ENCODE results near the gene LILRA2. TPM values are rescaled to one million over a fixed set of nuclear protein-coding genes. Genes with fewer than 3 reads are reported as not detected.
"Not testable (repeated sequence)": the region's sequence is repeated elsewhere in the genome, so short reads cannot be mapped to it uniquely, and the experiment has no call there.

LILRA2 gene
- polyA plus RNA-seq, 3 donors from 2014 or later: 0.58 to 9.7 (median 7.9) TPM

DNA sequence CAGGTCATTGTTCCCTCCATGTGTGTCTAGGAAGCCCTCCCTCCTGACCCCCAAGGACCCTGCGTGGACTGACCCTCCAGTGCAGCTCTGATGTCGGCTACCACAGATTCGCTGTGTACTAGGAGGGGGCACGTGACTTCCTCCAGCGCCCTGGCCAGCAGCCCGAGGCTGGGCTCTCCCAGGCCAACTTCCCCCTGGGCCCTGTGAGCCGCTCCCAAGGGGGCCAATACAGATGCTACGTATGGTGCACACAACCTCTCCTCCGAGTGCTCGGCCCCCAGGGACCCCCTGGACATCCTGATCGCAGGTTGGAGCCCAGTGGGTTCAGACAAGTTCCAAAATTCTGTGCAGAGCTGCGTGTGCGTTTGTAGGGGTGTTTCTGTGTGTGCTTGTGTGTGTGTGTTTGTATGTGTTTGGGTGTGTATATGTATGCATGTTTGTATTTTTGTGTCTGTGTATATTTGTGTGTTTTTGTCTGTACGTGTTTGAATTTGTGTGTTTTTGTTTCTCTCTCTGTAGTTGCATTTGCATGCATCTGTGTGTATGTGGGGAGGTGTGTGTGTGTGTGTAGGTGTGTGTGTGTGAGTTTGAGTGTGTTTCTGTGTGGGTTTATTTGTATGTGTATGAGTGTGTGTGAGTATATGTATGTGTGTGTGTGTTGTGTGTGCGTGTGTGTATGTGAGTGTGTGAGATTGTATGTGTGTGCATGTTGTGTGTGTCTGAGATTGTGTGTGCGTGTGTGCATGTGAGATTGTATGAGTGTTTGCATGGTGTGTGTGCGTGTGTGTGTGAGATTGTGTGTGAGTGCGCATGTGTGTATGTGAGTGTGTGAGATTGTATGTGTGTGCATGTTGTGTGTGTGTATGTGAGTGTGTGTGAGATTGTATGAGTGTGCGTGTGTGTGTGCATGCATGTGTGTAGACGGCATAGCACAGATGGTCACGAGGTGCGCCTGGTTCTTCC lies 21.4 kb upstream of the LILRA2 start:
- H3K4me1 Mint-ChIP-seq: peaks cover 33 to 34% of the 10 kb centered on the region in 2 donors
- DNase-seq: no peak
- H3K27me3 Mint-ChIP-seq (ENCODE audit: low read depth in 3 of 3): peaks cover 19 to 37% (median 21%) of the 10 kb centered on the region in 3 donors
- peaks cover 0 to 2% (median 0%) of the 10 kb centered on the region in 6 donors for H3K9me3 Mint-ChIP-seq
- peaks cover 0 to 4% (median 0%) of the 10 kb centered on the region in 3 donors for H3K36me3 Mint-ChIP-seq
- peak overlapping the region in 4 of 6 donors; percentile 16 to 81 (median 46) for H3K27ac Mint-ChIP-seq
- peak overlapping the region in 4 of 5 donors; percentile 2 to 45 (median 16) for H3K4me3 Mint-ChIP-seq

DNA sequence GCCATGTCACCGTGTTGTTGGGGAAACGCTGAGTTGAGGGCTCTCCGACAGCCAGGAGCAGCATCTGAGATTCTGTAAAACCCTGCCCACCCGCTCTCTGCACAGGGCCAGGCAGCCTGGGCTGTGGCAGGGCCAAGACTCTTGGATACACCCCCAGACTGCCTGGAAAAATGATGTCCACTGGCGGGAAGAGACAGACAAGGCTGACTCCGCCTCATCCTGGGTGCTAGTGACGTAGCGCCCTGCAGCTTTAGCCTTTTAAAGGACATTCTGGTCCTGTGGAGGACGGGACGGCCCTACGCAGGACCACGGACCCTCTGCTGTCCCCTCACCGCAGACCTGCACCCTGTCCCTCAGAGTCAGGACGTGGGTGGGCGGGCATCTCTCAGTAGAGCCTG lies 20.7 kb upstream of the LILRA2 start:
- no peak for DNase-seq
- Mint-ChIP-seq H3K27ac (no peak overlapping the region), H3K9me3 (peaks cover 0 to 2% (median 0%) of the 10 kb centered on the region in 6 donors), H3K4me1 (peaks cover 33 to 34% of the 10 kb centered on the region in 2 donors), H3K4me3 (no peak overlapping the region), H3K27me3 (ENCODE audit: low read depth in 3 of 3) (peaks cover 18 to 36% (median 21%) of the 10 kb centered on the region in 3 donors), H3K36me3 (peaks cover 0 to 4% (median 0%) of the 10 kb centered on the region in 3 donors)

DNA sequence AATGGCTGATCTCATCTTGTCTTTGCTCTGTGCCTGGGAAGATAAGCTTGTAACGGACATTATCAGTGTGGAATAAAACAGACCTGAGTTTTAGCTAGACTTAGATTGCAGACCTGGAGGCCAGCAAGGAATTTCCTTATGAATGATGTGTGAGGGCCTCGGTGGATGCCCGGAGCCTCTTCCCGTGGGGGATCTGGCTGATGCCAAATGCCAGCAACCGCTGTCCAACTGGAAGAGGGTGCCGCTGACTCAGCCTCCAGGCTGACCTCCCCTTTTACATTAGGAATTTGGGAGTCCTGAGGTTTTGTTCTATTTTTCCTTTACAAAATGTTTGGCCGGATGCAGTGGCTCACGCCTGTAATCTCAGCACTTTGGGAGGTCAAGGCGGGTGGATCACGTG lies 19.6 kb upstream of the LILRA2 start:
- H3K27ac Mint-ChIP-seq: no peak overlapping the region
- no peak for DNase-seq
- peaks cover 0 to 4% (median 0%) of the 10 kb centered on the region in 3 donors for H3K36me3 Mint-ChIP-seq
- H3K4me1 Mint-ChIP-seq: peaks cover 32 to 33% of the 10 kb centered on the region in 2 donors
- H3K27me3 Mint-ChIP-seq (ENCODE audit: low read depth in 3 of 3): peaks cover 14 to 35% (median 21%) of the 10 kb centered on the region in 3 donors
- H3K9me3 Mint-ChIP-seq: peaks cover 0 to 2% (median 0%) of the 10 kb centered on the region in 6 donors
- no peak overlapping the region for H3K4me3 Mint-ChIP-seq

DNA sequence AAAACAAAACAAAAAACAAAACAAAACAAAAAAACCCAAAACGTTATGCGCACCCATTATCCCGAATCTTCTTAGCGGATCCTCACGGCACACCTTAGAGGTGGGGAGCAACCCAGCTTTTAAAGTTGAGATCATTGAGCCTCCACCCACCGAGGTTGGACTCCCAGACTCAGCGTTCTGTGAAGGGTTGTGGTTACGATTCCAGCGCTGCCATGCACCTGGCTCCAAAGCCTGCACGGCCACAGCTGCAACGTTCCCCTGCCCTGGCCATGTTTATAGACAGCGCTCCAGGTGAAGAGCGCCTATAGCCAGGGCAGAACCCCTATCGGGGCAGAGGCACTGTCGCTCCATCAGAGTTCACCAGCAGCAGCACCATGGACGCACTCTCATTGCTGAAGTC lies 18.7 kb upstream of the LILRA2 start:
- Mint-ChIP-seq H3K4me1 (peaks cover 25 to 29% of the 10 kb centered on the region in 2 donors), H3K4me3 (no peak overlapping the region), H3K27ac (no peak overlapping the region), H3K27me3 (ENCODE audit: low read depth in 3 of 3) (peaks cover 14 to 31% (median 17%) of the 10 kb centered on the region in 3 donors), H3K9me3 (peaks cover 0 to 2% (median 0%) of the 10 kb centered on the region in 6 donors), H3K36me3 (peaks cover 0 to 4% (median 0%) of the 10 kb centered on the region in 3 donors)
- DNase-seq: no peak

DNA sequence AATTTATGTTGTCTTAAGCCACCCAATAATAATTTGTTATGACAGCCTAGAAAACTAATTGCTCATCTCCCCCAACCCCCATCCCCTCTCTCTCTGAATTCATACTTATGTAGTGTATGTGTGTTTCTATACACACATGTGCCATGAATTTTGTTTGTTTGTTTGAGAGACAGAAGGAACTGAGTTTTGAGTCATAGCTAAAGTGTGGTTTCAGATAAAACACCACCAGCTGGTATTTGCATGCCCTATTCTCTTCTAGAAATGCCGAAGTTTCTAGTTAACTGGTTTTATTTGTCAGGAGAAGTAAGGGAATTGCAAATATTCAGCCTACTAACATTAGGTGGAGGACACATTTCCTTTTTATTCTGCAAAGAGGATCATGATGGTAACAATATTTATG lies 17.4 kb upstream of the LILRA2 start:
- Mint-ChIP-seq H3K9me3 (peaks cover 0 to under 1% (median 0%) of the 10 kb centered on the region in 6 donors), H3K4me3 (no peak overlapping the region), H3K36me3 (peaks cover 0 to 4% (median 0%) of the 10 kb centered on the region in 3 donors), H3K27ac (no peak overlapping the region), H3K27me3 (ENCODE audit: low read depth in 3 of 3) (peaks cover 11 to 20% (median 18%) of the 10 kb centered on the region in 3 donors), H3K4me1 (peaks cover 15 to 16% of the 10 kb centered on the region in 2 donors)
- DNase-seq: no peak

DNA sequence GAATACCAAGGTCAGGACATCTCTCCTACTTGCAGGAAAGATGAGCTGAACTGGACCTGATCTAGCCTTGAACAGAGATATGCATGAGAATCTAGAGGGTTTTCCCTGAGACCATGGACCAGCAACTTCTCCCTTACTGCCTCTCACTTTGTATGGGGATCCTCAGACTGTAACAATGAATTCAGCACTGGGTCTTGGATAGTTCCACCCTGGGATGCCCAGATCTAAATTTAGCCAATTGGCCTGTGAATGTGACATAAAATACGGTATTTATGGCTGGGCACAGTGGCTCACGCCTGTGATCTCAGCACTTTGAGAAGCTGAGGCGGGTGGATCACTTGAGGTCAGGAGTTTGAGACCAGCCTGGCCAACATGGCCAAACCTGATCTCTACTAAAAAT lies 15.3 kb upstream of the LILRA2 start:
- Mint-ChIP-seq H3K4me3 (no peak overlapping the region), H3K36me3 (no peaks in the 10 kb centered on the region), H3K27me3 (ENCODE audit: low read depth in 3 of 3) (peaks cover 7 to 18% (median 13%) of the 10 kb centered on the region in 3 donors), H3K9me3 (no peaks in the 10 kb centered on the region), H3K4me1 (no peaks in the 10 kb centered on the region), H3K27ac (no peak overlapping the region)
- no peak for DNase-seq

DNA sequence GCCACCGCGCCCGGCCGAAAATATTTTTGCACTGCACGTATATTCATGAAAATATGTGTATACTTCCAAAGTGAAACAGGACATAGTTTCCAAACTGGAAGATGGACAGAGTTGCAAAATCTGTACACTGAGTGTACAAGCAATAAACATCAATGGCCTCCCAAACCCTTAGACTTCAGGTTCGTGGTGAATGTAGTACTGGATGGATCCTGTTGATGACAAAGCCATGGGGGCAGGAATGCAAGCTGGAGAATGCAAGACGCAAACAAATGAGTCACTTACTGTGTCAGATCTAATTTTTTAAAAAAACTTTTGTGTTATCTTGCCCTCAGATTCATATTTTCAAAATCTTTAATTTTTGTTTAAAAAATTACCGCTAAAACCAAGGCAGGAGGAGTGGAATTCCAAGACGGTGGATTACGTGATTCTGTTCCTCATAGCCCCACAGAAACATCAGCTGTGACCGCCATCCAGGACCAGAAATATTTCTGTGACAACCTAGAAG lies 12.7 kb upstream of the LILRA2 start:
- no peak overlapping the region for H3K27ac Mint-ChIP-seq
- H3K4me1 Mint-ChIP-seq: no peaks in the 10 kb centered on the region
- DNase-seq: no peak
- H3K9me3 Mint-ChIP-seq: no peaks in the 10 kb centered on the region
- peaks cover 2 to 18% (median 7%) of the 10 kb centered on the region in 3 donors for H3K27me3 Mint-ChIP-seq (ENCODE audit: low read depth in 3 of 3)
- no peak overlapping the region for H3K4me3 Mint-ChIP-seq
- H3K36me3 Mint-ChIP-seq: no peaks in the 10 kb centered on the region

DNA sequence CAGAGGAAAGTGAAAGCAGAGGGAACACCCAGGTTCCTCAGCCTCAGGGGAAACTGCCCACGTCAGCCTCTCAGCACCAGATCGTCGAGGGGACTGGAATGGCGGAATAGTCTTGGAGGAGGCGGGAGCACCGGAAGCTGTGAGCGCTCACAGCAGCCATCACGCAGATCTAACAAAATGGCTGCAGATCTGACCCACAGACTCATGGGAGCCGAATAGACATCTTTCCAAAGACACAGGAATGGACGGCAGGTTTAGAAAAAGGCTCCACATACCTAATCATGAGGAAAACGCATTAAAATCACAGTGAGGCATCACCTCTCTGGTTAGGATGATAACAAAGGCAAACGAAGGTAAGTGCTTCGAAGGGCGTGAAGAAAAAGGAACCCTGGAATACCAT lies 11.8 kb upstream of the LILRA2 start:
- DNase-seq: no peak
- Mint-ChIP-seq H3K4me3 (no peak overlapping the region), H3K27me3 (ENCODE audit: low read depth in 3 of 3) (peaks cover 2 to 18% (median 7%) of the 10 kb centered on the region in 3 donors), H3K9me3 (no peaks in the 10 kb centered on the region), H3K36me3 (no peaks in the 10 kb centered on the region), H3K27ac (no peak overlapping the region), H3K4me1 (no peaks in the 10 kb centered on the region)

DNA sequence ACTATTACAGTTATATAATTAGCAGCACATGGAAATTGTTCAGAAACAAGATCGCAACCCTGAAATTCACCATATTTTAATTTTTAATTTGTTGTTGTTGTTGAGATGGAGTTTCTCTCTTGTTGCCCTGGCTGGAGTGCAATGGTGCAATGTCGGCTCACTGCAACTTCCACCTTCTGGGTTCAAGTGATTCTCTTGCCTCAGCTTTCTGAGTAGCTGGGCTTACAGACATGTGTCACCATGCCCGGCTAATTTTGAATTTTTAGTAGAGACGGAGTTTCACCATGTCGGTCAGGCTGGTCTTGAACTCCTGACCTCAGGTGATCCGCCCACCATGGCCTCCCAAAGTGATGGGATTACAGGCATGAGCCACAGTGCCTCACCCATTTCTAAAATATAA lies 10.4 kb upstream of the LILRA2 start:
- not testable (repeated sequence) for DNase-seq, H3K9me3 Mint-ChIP-seq, H3K27ac Mint-ChIP-seq, H3K36me3 Mint-ChIP-seq, H3K4me3 Mint-ChIP-seq
- peaks cover 3 to 11% of the 10 kb centered on the region in 2 donors for H3K4me1 Mint-ChIP-seq
- peaks cover 2 to 18% (median 7%) of the 10 kb centered on the region in 3 donors for H3K27me3 Mint-ChIP-seq (ENCODE audit: low read depth in 3 of 3)

DNA sequence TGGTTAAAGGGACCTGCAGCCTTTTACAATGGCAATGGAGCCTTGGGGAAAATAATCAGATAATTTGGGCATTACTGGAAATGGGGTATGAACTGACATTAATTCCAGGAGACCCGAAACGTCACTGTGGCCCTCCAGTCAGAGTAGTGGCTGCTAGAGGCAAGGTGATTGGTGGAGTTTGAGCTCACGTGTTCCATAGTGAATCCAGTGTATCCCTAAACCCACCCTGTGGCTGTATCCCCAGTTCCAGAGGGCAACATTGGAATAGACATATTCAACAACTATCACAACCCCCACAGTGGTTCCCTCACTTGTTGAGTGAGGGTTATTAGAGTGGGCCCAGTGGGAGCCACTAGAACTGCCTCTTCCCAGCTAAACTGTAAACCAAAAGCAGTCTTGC lies 3.3 kb upstream of the LILRA2 start:
- no peaks in the 10 kb centered on the region for H3K9me3 Mint-ChIP-seq
- H3K4me3 Mint-ChIP-seq: no peak overlapping the region
- no peaks in the 10 kb centered on the region for H3K36me3 Mint-ChIP-seq
- H3K27ac Mint-ChIP-seq: no peak overlapping the region
- DNase-seq: no peak
- H3K27me3 Mint-ChIP-seq (ENCODE audit: low read depth in 3 of 3): peaks cover 10 to 24% (median 14%) of the 10 kb centered on the region in 3 donors
- H3K4me1 Mint-ChIP-seq: peaks cover 24 to 32% of the 10 kb centered on the region in 2 donors

DNA sequence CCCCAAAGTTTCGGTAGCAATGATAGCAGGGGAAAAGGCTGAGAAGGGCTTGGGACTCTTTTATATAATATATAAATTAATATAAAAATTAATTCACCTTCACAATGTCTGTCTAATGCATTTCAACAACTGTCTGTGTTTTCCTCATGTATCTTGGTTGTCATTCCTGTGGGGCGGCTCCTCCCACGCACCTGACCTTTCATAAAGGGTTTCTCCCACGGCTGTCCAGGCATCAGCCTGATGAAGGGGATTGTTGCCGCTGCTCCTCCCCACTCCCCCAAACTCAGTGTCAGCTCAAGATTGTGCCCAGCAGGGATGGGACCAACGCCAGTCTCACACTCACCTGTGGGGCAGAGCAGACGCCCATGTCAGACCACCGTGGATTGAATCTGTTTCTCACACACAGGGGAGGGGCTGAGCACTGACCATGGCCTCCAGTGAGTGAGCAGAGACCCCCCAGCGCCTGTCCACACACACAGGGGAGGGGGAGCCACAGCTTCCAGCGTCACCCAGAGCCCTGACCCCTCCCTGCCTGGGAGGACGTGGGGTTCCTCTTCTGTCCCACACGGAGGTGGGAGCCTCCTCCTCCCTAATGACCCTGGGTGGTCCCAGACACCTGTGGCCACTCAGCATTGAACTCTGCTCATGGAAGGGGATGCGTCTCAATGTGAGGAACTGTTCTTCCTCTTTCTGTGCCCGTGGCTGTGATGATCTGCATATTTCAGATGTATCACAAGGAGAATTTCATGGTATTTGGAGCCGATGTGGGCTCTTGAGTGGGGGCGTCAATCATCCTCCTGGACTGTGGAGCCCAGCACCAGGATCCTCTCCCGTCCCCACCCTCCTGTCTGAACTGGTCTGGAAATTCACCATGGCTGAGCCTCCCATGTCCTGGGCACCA lies 1.6 kb upstream of the LILRA2 start:
- H3K4me3 Mint-ChIP-seq, H3K9me3 Mint-ChIP-seq, DNase-seq, H3K27ac Mint-ChIP-seq, H3K36me3 Mint-ChIP-seq: not testable (repeated sequence)
- H3K27me3 Mint-ChIP-seq (ENCODE audit: low read depth in 3 of 3): peaks cover 11 to 24% (median 16%) of the 10 kb centered on the region in 3 donors
- peaks cover 26 to 32% of the 10 kb centered on the region in 2 donors for H3K4me1 Mint-ChIP-seq

DNA sequence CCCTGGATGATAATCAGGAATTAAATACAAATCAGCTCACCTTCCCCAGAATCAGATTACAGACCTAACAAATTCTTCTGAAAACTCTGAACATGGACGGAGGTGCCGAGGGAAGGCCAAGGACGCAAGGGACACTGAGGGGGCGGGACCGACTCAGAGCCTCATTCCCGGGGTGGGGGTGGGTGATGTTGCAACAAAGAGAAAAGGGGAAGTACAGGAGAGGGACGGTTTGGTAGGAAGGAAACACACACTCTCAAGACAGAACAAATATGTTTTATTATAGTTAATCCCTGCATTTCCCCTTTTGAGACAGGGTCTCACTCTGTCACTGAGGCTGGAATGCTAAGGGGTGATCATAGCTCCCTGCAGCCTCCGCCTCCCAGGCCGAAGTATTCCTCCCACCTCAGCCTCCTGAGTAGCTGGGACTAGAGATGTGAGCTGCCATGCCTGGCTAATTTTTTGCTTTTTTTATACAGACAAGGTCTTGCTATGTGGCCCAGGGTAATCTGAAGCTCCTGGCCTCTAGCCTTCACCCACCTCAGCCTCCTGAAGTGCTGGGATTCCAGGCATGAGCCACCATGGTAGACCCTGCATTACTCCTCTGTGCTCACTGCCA lies 786 bp upstream of the LILRA2 start:
- Mint-ChIP-seq H3K4me3 (peak overlapping the region in 2 of 5 donors; percentile 49 to 67), H3K27me3 (ENCODE audit: low read depth in 3 of 3) (peaks cover 11 to 24% (median 16%) of the 10 kb centered on the region in 3 donors), H3K27ac (no peak overlapping the region), H3K36me3 (no peaks in the 10 kb centered on the region), H3K4me1 (peaks cover 25 to 26% of the 10 kb centered on the region in 2 donors), H3K9me3 (no peaks in the 10 kb centered on the region)
- DNase-seq: no peak

DNA sequence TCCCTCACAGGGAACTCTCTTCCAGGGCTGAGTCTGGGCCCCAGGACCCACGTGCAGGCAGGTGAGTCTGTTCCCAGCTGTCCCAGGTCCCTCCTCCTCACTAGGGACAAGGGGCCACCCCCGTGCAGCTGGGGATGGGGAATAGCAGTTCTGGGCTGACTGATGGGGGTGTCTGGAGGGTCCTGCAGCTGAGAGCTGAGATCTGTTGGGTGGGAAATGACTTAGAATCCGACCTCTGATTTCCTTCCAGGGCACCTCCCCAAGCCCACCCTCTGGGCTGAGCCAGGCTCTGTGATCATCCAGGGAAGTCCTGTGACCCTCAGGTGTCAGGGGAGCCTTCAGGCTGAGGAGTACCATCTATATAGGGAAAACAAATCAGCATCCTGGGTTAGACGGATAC lies 461 bp downstream of the LILRA2 start:
- peaks cover 0 to 2% (median 0%) of the 10 kb centered on the region in 6 donors for H3K9me3 Mint-ChIP-seq
- H3K4me3 Mint-ChIP-seq: peak overlapping the region in 2 of 5 donors; percentile 35 to 67
- peaks cover 8 to 27% (median 16%) of the 10 kb centered on the region in 3 donors for H3K27me3 Mint-ChIP-seq (ENCODE audit: low read depth in 3 of 3)
- H3K4me1 Mint-ChIP-seq: peaks cover 13 to 16% of the 10 kb centered on the region in 2 donors
- no peak for DNase-seq
- no peak overlapping the region for H3K27ac Mint-ChIP-seq
- no peaks in the 10 kb centered on the region for H3K36me3 Mint-ChIP-seq

Data from immature natural killer cell (primary cell).